Hematopoietic multipotent progenitor cell treated with erythropoietin and hydrocortisone succinate and interleukin-3 and kit ligand, for 15 days (in vitro differentiated cells): Measurements from ENCODE around the gene ARID3B.

Source experiments
- DNase-seq: peaks from one replicate; pipeline ENCODE4 v3.0.0-alpha.2; 2015; ENCODE audit warnings: low spot score

ARID3B gene

DNA sequence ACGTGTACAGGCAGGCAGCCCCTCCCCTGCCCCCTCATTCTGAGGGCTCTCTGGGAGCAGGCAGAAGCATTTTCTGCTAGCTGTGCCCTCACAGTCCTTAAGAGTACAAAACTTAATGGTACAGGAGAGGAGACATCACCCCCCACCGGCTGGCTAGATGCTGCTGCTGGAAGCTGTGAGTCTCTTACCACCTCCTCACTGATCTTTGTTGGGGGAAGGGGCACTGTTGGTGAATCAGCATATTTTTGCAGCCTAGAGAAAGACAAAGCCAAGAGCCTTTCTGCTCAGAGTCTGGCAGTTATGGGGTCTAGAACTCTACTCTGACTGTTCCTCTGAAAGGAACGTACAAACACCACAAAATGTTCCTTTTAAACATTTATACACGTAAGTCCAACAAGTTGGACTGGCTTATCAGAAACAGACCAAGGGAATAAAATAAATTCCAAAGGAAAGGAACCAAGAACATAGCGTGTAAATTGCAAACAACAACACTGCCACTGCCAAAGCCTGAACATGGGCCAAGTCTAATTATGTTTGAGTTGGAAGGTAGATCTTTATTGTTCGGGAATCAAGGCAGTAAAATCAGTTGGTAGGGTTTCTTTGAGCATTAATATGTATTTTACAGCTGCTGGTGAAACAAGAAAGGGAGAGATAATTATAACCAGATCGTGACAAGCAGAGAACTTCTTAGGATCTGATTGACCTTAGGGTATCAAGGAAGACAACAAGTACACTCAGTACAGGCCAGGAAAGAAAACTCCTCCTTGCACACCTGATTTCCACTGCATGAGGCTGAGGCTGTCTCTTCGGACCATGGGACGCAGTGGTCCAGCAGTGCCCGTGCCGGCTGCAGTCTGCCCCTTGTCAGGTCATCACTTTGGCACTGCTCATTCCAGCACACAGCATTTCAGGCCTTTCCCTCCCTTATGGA lies 102.0 kb downstream of the ARID3B start:
- no peak for DNase-seq

DNA sequence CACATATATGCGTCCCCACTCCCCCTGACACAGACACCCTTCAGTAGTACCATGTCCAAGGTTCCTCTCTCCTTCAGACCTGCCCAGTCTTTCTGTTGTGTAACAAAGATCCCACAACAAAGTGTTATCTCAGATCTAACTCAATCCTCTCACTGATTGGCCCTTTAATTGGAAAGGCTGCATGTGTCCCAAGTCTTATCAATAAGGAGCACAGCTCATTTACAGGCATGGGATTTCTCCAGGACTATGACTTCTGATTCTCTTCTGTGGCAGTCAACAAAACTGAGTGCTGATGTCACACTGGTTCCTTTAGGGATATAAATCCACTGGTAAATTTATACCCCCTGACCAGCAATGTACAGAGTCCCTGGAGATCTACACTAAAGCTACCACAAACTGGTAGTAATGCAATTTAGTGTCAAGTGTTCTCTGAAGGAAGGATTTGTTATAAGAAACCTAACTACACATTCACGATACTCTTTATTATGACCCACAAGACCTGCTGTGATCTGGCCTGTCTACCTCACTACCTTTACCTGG lies 102.7 kb downstream of the ARID3B start:
- no peak for DNase-seq

DNA sequence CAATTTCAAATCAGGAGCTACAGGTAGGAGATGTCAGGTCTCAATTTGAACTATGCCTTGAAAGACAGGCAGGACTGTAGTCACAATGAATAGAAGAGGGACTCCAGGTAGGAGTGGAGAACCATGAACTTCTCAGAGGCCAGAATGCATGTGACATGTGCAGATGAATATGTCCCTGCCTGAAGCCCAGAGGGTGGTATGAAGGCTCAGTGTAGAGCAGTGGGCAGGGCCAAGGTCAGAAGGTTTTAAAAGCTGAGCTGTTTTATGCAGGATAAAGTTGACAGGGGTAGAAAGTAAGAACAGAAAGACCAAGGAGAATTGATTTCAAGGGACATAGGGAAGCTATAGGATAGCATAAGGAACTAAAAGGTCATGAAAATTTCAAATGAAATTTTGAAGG lies 105.5 kb downstream of the ARID3B start:
- no peak for DNase-seq
